Right cardiac atrium (tissue), 5 donors: ENCODE data around the gene SNX5. TPM values are rescaled to one million over a fixed set of nuclear protein-coding genes. Genes with fewer than 3 reads are reported as not detected.

Experiments
- ATAC-seq, 2 donors: fragments of 200-7000 bp; cut with Tn5 transposase; one replicate each; pipeline versions ENCODE4 v1.8.0 to v1.9.1; 2020; ENCODE audit warnings: moderate library complexity in 2 of 2, mild to moderate bottlenecking in 1 of 2
- DNase-seq, 3 donors: peaks; one replicate each; pipeline ENCODE4 v3.0.0-alpha.2; 2020
- H3K27ac ChIP-seq: one replicate; pipeline ENCODE4 v1.5.1; 2013; ENCODE audit warnings: mild to moderate bottlenecking, low read length, control low read depth, moderate library complexity
- H3K27me3 ChIP-seq: one replicate; pipeline ENCODE4 v1.6.1; 2013; ENCODE audit not compliant: control insufficient read depth, insufficient read depth
- H3K4me1 ChIP-seq: one replicate; pipeline ENCODE4 v1.6.1; 2013; ENCODE audit warnings: low read length; ENCODE audit not compliant: control insufficient read depth, insufficient read depth
- H3K4me3 ChIP-seq: one replicate; pipeline ENCODE4 v1.5.1; 2013; ENCODE audit warnings: low read length, control low read depth
- H3K9me3 ChIP-seq: one replicate; pipeline ENCODE4 v1.6.1; 2013; ENCODE audit warnings: low read length; ENCODE audit not compliant: control insufficient read depth
- WGBS: extraction: QIAGEN DNeasy Blood & Tissue Kit; methylation state at CpG from one replicate; pipeline ENCODE4 v1.1.7; 2013; 5-methylcytosine and 5-hydroxymethylcytosine counted together
- intact Hi-C, 4 donors: fragments of 100-400 bp; cut with DNase I; formaldehyde crosslinking; loops; one replicate each; pipeline versions ENCODE4 v1.11.0 to v1.14.0; 2022 to 2023
- polyA plus RNA-seq: library from polyadenylated mRNA; stranded (reverse); fragments of 200-250 nt; gene quantifications from one replicate; pipeline ENCODE4 v1.2.3, GENCODE V29; 2013
- total RNA-seq, 4 donors: library from RNA; stranded (reverse); fragmentation: NEBNext Ultra II Directional; extraction: Animal tissue kit (Norgen Biotek cat#: 25700); gene quantifications; one replicate each; pipeline ENCODE4 v1.2.1, GENCODE V29; 2021
- donor health status: healthy with polysubstance abuse.
- donor health status: DM: no; HTN: yes; CAD: no.
- donor health status: DM: no; HTN: no; CAD: no.
- donor health status: DM: no; HTN: yes; CAD: no; lungs with severe emphysema.
- donor health status: DM: yes; HTN: yes; CAD: no.

SNX5 gene
- total and polyA plus RNA-seq, 5 donors: 46.7 to 53.9 (median 47.8) TPM

GRCh38 chr20:17958373-17959256 lies 10.0 kb downstream of the SNX5 start:
- DNase-seq (no peak), ATAC-seq (peak in 1 of 2 donors; percentile 62)
- Histone ChIP-seq H3K4me1 (peaks cover 16% of the 10 kb centered on the region), H3K27ac (peak overlapping the region; percentile 64), H3K27me3 (no peaks in the 10 kb centered on the region), H3K4me3 (no peak overlapping the region), H3K9me3 (no peaks in the 10 kb centered on the region)
- 20% methylated on average over 5 of the region's 5 CpGs for WGBS
- intact Hi-C loops: no loop called here

DNA sequence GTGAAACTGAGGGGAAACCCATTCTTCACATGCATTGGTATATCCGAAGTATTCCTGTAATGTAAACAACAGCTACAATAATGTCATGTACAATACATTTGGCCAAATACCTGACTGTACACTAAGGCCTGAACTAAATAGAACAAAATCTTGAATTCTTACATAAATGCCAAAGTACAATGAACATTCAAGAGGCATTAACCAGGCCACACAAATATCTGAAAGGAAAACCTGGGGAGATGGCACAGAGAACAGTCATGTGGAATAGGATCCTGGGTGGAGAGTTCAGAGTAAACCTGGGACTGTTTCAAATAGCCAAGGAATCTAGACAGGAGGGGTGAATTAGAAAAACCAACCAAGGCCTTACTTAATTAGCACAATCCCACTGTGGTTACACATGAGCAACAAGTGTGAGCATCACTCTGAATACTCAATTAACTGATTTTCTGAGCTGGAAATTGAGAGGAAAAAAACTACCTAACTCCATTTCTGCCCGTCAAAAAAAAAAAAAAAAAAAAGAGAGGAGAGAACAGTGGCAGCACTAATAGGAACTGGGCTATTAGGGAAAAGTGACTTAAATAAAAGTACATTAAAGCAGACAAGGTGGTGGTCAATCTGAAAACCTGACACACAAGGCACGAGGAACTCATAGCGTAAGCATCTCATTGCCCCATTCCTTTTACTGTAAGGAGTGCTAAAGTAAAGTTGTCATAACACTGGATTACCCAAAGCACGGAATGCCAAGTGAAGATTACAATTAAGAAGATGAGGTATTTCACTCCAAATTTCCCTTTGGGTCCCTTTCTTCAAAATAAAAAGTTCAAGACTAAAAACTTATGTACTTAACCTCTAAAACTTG lies 10.9 kb downstream of the SNX5 start:
- no peak for ATAC-seq
- 61% methylated on average over 5 of the region's 5 CpGs for WGBS
- no peak for DNase-seq
- peaks cover 13% of the 10 kb centered on the region for H3K4me1 ChIP-seq
- intact Hi-C loops: no loop called here
- no peak overlapping the region for H3K4me3 ChIP-seq
- no peaks in the 10 kb centered on the region for H3K27me3 ChIP-seq
- H3K9me3 ChIP-seq: no peaks in the 10 kb centered on the region
- H3K27ac ChIP-seq: no peak overlapping the region

- Histone ChIP-seq H3K9me3 (no peaks in the 10 kb centered on the region), H3K4me1 (peaks cover 11% of the 10 kb centered on the region), H3K27ac (no peak overlapping the region), H3K4me3 (no peak overlapping the region), H3K27me3 (no peaks in the 10 kb centered on the region)
- 71% methylated on average over 8 of the region's 8 CpGs for WGBS
- no peak for ATAC-seq
- intact Hi-C loops: no loop called here
- DNase-seq: no peak
Observed at GRCh38 chr20:17956099-17956685, 12.4 kb downstream of the SNX5 start.

DNA sequence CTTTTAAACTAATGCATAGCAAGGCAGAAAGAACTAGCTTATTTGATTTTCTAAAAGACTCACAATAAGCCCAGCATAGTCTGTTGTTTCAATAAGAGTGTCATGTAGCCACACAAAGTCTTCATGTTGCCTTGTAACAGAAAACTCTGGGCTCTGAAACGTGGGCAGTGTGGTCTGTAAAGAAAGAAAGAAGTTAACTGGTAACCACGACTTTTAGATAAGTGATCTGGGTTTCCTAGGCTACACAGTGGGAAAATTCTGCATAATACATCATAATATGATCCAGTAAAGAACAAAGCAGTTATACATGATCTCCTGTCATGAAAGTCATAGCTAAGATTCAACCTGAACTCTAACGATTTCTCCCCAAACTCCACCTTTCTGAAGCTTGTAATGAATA lies 13.3 kb downstream of the SNX5 start:
- 54% methylated on average over 3 of the region's 3 CpGs for WGBS
- Histone ChIP-seq H3K27ac (no peak overlapping the region), H3K4me1 (peaks cover 8% of the 10 kb centered on the region), H3K27me3 (no peaks in the 10 kb centered on the region), H3K4me3 (no peak overlapping the region), H3K9me3 (no peaks in the 10 kb centered on the region)
- intact Hi-C loops: no loop called here
- ATAC-seq: no peak
- no peak for DNase-seq

GRCh38 chr20:17953935-17954334 lies 14.7 kb downstream of the SNX5 start:
- Histone ChIP-seq H3K4me1 (peaks cover 2% of the 10 kb centered on the region), H3K4me3 (no peak overlapping the region), H3K27ac (no peak overlapping the region), H3K9me3 (no peaks in the 10 kb centered on the region), H3K27me3 (no peaks in the 10 kb centered on the region)
- WGBS: 94% methylated on average over 5 of the region's 5 CpGs
- no peak for ATAC-seq
- intact Hi-C loops: no loop called here
- no peak for DNase-seq

DNA sequence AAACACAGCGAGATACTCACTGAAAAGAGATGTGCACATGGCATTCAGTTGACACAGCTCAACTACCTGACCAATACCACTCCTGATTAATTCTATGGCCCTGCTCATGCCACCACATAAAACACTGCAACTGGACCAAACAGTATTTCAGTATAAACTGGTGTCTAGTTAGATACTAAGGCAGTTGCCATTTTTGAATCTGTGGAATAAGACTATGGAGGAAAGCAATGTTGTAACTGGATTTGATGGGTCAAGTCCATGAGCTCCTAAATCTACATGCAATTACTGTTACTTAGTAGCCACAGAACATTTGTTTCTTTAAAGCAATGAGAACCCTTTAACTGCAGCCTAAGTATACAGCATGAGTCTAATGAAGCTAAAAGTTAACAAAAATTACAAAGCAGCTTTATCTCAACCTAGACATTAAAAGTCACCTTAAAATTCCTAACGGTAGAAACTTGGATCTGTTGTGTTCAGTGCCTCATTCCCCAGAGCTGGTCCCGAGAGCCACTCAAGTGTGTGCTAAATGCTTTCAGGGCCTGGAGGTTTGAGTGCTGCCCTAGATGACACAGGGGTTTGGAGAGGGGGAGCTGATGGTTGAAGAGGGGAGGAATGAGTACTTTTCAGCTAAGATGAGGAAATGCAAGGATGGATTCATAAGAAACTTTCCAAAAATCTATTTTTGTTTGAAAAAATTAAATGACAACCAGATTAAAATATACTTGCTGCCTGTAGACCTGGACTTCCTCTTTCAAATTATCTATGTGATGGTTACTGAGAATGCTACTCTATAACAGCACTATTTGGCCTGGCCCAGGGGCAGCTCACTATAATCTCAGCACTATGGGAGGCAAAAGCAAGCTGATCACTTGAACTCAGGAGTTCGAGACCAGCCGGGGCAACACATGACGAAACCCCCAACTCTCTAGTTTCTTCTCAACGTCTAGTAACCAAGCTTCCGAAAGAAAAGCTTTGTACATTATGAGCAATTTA lies 15.6 kb downstream of the SNX5 start:
- ATAC-seq (no peak), DNase-seq (no peak)
- Histone ChIP-seq H3K27ac (no peak overlapping the region), H3K9me3 (no peaks in the 10 kb centered on the region), H3K27me3 (no peaks in the 10 kb centered on the region), H3K4me1 (no peaks in the 10 kb centered on the region), H3K4me3 (no peak overlapping the region)
- intact Hi-C loops: no loop called here
- WGBS: 88% methylated on average over 8 of the region's 8 CpGs

DNA sequence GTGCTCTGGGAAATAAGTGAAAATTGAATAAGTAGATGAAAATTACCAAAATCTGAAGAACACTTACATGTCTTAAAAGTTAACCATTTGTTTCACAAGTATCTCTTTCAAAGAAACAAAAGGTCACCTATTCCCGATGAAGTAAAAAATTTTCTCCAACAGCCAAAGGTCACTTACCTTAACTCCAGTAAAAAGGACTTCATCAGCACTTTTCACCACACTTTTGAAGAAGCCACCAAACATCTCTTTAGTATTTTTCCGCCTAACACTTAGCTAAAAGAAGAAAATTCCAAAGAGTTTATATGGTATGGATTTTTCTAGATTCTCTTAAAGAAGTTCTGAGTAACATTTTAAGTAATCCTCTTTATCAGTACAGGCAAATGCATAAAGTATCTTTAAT lies 17.3 kb downstream of the SNX5 start:
- Histone ChIP-seq H3K9me3 (no peaks in the 10 kb centered on the region), H3K27ac (no peak overlapping the region), H3K27me3 (no peaks in the 10 kb centered on the region), H3K4me1 (no peaks in the 10 kb centered on the region), H3K4me3 (no peak overlapping the region)
- 93% methylated on average over 2 of the region's 2 CpGs for WGBS
- DNase-seq: no peak
- ATAC-seq: no peak
- intact Hi-C loops: no loop called here

DNA sequence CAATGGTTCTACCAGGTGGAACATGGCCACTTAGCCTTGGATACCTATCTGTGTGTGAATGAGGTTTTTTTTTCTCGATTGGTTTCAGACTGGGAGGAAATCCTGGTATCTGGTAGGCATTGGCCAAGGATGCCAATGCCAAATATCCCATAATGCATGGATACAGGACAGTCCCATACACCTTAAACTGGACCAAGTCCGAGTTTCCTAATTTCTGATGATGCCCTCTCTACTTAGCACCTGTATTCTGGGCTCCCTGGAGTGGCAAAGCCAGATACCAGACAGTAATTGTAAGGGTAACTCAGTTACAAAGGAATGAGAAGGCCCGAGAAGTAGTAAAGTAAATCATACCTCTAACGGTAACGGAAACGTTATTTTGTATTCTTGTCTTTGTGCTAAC lies 17.9 kb downstream of the SNX5 start:
- no peak for ATAC-seq
- intact Hi-C loops: no loop called here
- WGBS: 86% methylated on average over 6 of the region's 6 CpGs

GRCh38 chr20:17949899-17950298 lies 18.7 kb downstream of the SNX5 start:
- Histone ChIP-seq H3K4me1 (no peaks in the 10 kb centered on the region), H3K9me3 (no peaks in the 10 kb centered on the region), H3K4me3 (no peak overlapping the region), H3K27ac (no peak overlapping the region), H3K27me3 (no peaks in the 10 kb centered on the region)
- ATAC-seq (no peak), DNase-seq (no peak)
- 98% methylated on average over 4 of the region's 4 CpGs for WGBS
- intact Hi-C loops: no loop called here

More for the DNA sequence above, 17.9 kb downstream of the SNX5 start:
- H3K4me3 ChIP-seq: no peak overlapping the region
- no peaks in the 10 kb centered on the region for H3K4me1 ChIP-seq
- H3K27me3 ChIP-seq: no peaks in the 10 kb centered on the region
- H3K27ac ChIP-seq: no peak overlapping the region
- no peak for DNase-seq
- H3K9me3 ChIP-seq: no peaks in the 10 kb centered on the region

DNA sequence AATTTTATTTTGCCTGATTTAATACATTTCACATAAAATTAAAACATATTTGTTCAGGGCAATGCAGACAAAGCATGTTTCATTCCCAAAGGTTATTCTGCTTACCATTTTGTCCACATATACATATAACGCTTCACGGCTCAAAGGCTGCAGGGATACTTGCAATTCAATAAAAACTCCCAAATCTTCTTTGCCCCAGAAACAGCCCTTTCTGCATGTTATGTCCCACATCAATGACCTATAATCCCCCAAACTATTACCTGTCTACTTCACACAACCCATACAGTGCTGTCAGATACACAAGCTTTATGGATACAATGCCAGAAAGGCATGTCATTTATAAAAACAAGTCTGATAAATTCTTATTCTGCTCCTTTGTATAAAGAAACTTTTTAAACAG lies 20.2 kb downstream of the SNX5 start:
- H3K4me1 ChIP-seq: no peaks in the 10 kb centered on the region
- H3K27me3 ChIP-seq: no peaks in the 10 kb centered on the region
- no peak overlapping the region for H3K4me3 ChIP-seq
- WGBS: 97% methylated on average over 2 of the region's 2 CpGs
- H3K27ac ChIP-seq: no peak overlapping the region
- ATAC-seq: no peak
- intact Hi-C loops: no loop called here
- no peaks in the 10 kb centered on the region for H3K9me3 ChIP-seq
- no peak for DNase-seq
